ENCODE data around the gene MLC1.

The MLC1 gene

GRCh38 chr22:50022171-50022819, 62.9 kb downstream of the MLC1 start:
- Histone ChIP-seq H3K9me3 (ENCODE audit: severe bottlenecking) (no peaks in the 10 kb centered on the region), H3K27ac (ENCODE audit: poor library complexity, severe bottlenecking) (no peak overlapping the region), H3K36me3 (ENCODE audit: low read depth) (no peaks in the 10 kb centered on the region), H3K27me3 (ENCODE audit: insufficient read depth, poor library complexity, severe bottlenecking) (no peaks in the 10 kb centered on the region), H3K4me1 (ENCODE audit: insufficient read depth, poor library complexity, severe bottlenecking) (no peaks in the 10 kb centered on the region), H3K4me3 (ENCODE audit: severe bottlenecking) (no peak overlapping the region)
- TF ChIP-seq, protein P1, sequence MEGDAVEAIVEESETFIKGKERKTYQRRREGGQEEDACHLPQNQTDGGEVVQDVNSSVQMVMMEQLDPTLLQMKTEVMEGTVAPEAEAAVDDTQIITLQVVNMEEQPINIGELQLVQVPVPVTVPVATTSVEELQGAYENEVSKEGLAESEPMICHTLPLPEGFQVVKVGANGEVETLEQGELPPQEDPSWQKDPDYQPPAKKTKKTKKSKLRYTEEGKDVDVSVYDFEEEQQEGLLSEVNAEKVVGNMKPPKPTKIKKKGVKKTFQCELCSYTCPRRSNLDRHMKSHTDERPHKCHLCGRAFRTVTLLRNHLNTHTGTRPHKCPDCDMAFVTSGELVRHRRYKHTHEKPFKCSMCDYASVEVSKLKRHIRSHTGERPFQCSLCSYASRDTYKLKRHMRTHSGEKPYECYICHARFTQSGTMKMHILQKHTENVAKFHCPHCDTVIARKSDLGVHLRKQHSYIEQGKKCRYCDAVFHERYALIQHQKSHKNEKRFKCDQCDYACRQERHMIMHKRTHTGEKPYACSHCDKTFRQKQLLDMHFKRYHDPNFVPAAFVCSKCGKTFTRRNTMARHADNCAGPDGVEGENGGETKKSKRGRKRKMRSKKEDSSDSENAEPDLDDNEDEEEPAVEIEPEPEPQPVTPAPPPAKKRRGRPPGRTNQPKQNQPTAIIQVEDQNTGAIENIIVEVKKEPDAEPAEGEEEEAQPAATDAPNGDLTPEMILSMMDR (IDR thresholded peaks at IDR 0.05; ENCODE audit: poor library complexity, severe bottlenecking), result no peak
- DNase-seq (ENCODE audit: low spot score) (no peak), ATAC-seq (ENCODE audit: low read depth) (no peak)

DNA sequence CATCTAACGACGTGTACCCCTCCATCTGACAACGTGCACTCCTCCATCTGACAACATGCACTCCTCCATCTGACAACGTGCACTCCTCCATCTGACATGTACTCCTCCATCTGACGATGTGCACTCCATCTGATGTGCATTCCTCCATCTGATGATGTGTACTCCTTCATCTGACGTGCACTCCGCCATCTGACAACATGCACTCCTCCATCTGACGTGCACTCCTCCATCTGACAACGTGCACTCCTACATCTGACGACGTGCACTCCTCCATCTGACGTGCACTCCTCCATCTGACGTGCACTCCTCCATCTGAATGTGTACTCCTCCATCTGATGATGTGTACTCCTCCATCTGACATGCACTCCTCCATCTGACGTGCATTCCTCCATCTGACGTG, 64.6 kb downstream of the MLC1 start:
- TF ChIP-seq, protein P1 (IDR thresholded peaks at IDR 0.05; ENCODE audit: poor library complexity, severe bottlenecking), result no peak
- DNase-seq (ENCODE audit: low spot score) (no peak), ATAC-seq (ENCODE audit: low read depth) (no peak)
- Histone ChIP-seq H3K27me3 (ENCODE audit: insufficient read depth, poor library complexity, severe bottlenecking) (no peaks in the 10 kb centered on the region), H3K4me3 (ENCODE audit: severe bottlenecking) (no peak overlapping the region), H3K27ac (ENCODE audit: poor library complexity, severe bottlenecking) (no peak overlapping the region), H3K9me3 (ENCODE audit: severe bottlenecking) (no peaks in the 10 kb centered on the region), H3K4me1 (ENCODE audit: insufficient read depth, poor library complexity, severe bottlenecking) (peaks cover 7% of the 10 kb centered on the region), H3K36me3 (ENCODE audit: low read depth) (no peaks in the 10 kb centered on the region)

- Histone ChIP-seq H3K9me3 (ENCODE audit: severe bottlenecking) (no peaks in the 10 kb centered on the region), H3K27ac (ENCODE audit: poor library complexity, severe bottlenecking) (no peak overlapping the region), H3K4me1 (ENCODE audit: insufficient read depth, poor library complexity, severe bottlenecking) (peaks cover 7% of the 10 kb centered on the region), H3K27me3 (ENCODE audit: insufficient read depth, poor library complexity, severe bottlenecking) (peaks cover 7% of the 10 kb centered on the region), H3K4me3 (ENCODE audit: severe bottlenecking) (no peak overlapping the region), H3K36me3 (ENCODE audit: low read depth) (no peaks in the 10 kb centered on the region)
- ATAC-seq (ENCODE audit: low read depth), result no peak
- TF ChIP-seq, protein P1 (IDR thresholded peaks at IDR 0.05; ENCODE audit: poor library complexity, severe bottlenecking), result no peak
- DNase-seq (ENCODE audit: low spot score), result no peak
These were observed 65.9 kb downstream of the MLC1 start for GRCh38 chr22:50019316-50019715.

- Histone ChIP-seq H3K27me3 (ENCODE audit: insufficient read depth, poor library complexity, severe bottlenecking) (peaks cover 12% of the 10 kb centered on the region), H3K36me3 (ENCODE audit: low read depth) (no peaks in the 10 kb centered on the region), H3K27ac (ENCODE audit: poor library complexity, severe bottlenecking) (no peak overlapping the region), H3K4me3 (ENCODE audit: severe bottlenecking) (no peak overlapping the region), H3K9me3 (ENCODE audit: severe bottlenecking) (no peaks in the 10 kb centered on the region), H3K4me1 (ENCODE audit: insufficient read depth, poor library complexity, severe bottlenecking) (peaks cover 7% of the 10 kb centered on the region)
- ATAC-seq (ENCODE audit: low read depth), result no peak
- TF ChIP-seq, protein P1 (IDR thresholded peaks at IDR 0.05; ENCODE audit: poor library complexity, severe bottlenecking), result no peak
- DNase-seq (ENCODE audit: low spot score), result no peak
These were observed 66.5 kb downstream of the MLC1 start for GRCh38 chr22:50018608-50019285.

DNA sequence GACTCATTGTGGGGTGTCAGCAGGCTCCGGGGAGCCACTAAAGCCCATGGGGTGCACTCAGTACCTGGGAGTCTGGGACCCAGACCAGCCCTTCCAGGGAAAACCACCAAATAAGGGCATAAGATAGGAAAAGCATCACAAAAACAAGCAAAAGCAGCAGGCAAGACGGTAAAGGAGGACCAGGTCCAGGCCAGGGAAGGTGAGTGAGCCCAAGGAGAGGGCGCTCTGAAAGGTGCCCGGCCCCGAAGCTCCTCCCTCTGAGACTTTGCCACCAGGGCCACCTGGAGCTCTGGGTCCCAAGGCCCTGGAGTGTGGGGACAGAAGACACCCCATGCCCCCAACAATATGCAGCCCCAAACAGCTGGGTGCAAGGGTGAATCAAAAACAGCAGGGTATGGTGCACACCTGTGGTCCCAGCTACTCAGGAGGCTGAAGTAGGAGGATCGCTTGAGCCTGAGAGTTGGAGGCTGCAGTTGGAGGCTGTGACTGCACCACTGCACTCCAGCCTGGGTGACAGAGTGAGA, 67.5 kb downstream of the MLC1 start:
- TF ChIP-seq, protein P1 (IDR thresholded peaks at IDR 0.05; ENCODE audit: poor library complexity, severe bottlenecking), result no peak
- DNase-seq (ENCODE audit: low spot score) (no peak), ATAC-seq (ENCODE audit: low read depth) (no peak)
- H3K4me3 ChIP-seq (ENCODE audit: severe bottlenecking), result no peak overlapping the region
- no peaks in the 10 kb centered on the region for H3K36me3 ChIP-seq (ENCODE audit: low read depth)
- H3K27me3 ChIP-seq (ENCODE audit: insufficient read depth, poor library complexity, severe bottlenecking), result peaks cover 18% of the 10 kb centered on the region
- H3K9me3 ChIP-seq (ENCODE audit: severe bottlenecking), result no peaks in the 10 kb centered on the region
- peaks cover 7% of the 10 kb centered on the region for H3K4me1 ChIP-seq (ENCODE audit: insufficient read depth, poor library complexity, severe bottlenecking)
- H3K27ac ChIP-seq (ENCODE audit: poor library complexity, severe bottlenecking), result no peak overlapping the region

Measured in RWPE2 (cell line).